DOHH2 (cell line): ENCODE data around the gene CDH18.

Experiments used
- H3F3A ChIP-seq: fragments of 200-600 bp; sonication (generic), shearing (Covaris generic); 2 replicates; pipeline ENCODE4 v1.6.0; 2016; ENCODE audit warnings: antibody characterized with exemption, mild to moderate bottlenecking; ENCODE audit not compliant: control insufficient read depth, insufficient read depth
- H3K27ac ChIP-seq: fragments of 200-600 bp; sonication (generic); 2 replicates; pipeline ENCODE4 v1.5.1; 2014; ENCODE audit warnings: low read depth, mild to moderate bottlenecking, low read length, moderate library complexity
- H3K27me3 ChIP-seq: fragments of 200-600 bp; sonication (generic); 2 replicates; pipeline ENCODE4 v1.6.1; 2014; ENCODE audit warnings: mild to moderate bottlenecking, low read length, mixed read lengths; ENCODE audit not compliant: control insufficient read depth
- H3K36me3 ChIP-seq: fragments of 200-600 bp; sonication (generic); 2 replicates; pipeline ENCODE4 v1.6.1; 2014; ENCODE audit warnings: mild to moderate bottlenecking, low read length, moderate library complexity, mixed read lengths; ENCODE audit not compliant: control insufficient read depth
- H3K4me1 ChIP-seq: fragments of 200-600 bp; sonication (generic); 2 replicates; pipeline ENCODE4 v1.6.1; 2014; ENCODE audit warnings: mild to moderate bottlenecking, low read length, mixed read lengths; ENCODE audit not compliant: control insufficient read depth
- H3K4me2 ChIP-seq: fragments of 200-600 bp; sonication (generic); 2 replicates; pipeline ENCODE4 v1.6.0; 2014; ENCODE audit warnings: mild to moderate bottlenecking, low read length, moderate library complexity
- H3K4me3 ChIP-seq: fragments of 200-600 bp; sonication (generic); 2 replicates; pipeline ENCODE4 v1.5.1; 2014; ENCODE audit warnings: mild to moderate bottlenecking, low read length, mixed read lengths
- H3K79me2 ChIP-seq: fragments of 200-600 bp; sonication (generic); 2 replicates; pipeline ENCODE4 v1.6.1; 2014; ENCODE audit warnings: mild to moderate bottlenecking, low read length, mixed read lengths; ENCODE audit not compliant: control insufficient read depth
- H3K9me2 ChIP-seq: fragments of 200-600 bp; sonication (generic); replicated peaks from 2 replicates; pipeline ENCODE4 v1.6.1; 2014; ENCODE audit warnings: mild to moderate bottlenecking, low read length, mixed read lengths; ENCODE audit not compliant: control insufficient read depth
- H3K9me3 ChIP-seq: fragments of 200-600 bp; sonication (generic); 2 replicates; pipeline ENCODE4 v1.6.1; 2014; ENCODE audit warnings: antibody characterized with exemption, low read length, mixed read lengths; ENCODE audit not compliant: control insufficient read depth, insufficient read depth
- H4K20me1 ChIP-seq: fragments of 200-600 bp; sonication (generic); 2 replicates; pipeline ENCODE4 v1.6.0; 2014; ENCODE audit warnings: low read depth, mild to moderate bottlenecking, antibody characterized with exemption, low read length, moderate library complexity; ENCODE audit not compliant: control insufficient read depth, insufficient read depth
- CTCF ChIP-seq: fragments of 200-600 bp; sonication (generic); IDR thresholded peaks from one replicate; pipeline ENCODE4 v1.5.1; 2014; ENCODE audit warnings: antibody characterized with exemption, mild to moderate bottlenecking, low read depth, low read length; ENCODE audit not compliant: poor library complexity, severe bottlenecking
- EZH2phosphoT487 ChIP-seq: fragments of 200-600 bp; sonication (generic); IDR thresholded peaks from 2 replicates; pipeline ENCODE4 v1.6.1; 2017; ENCODE audit warnings: borderline replicate concordance, mild to moderate bottlenecking, antibody characterized with exemption, low read length, moderate library complexity, mixed read lengths

Gene CDH18

GRCh38 chr5:19564036-19564435, 424.0 kb downstream of the CDH18 start:
- Histone ChIP-seq H3K4me3 (no peak overlapping the region), H3K79me2 (no peaks in the 10 kb centered on the region), H3F3A (no peaks in the 10 kb centered on the region), H3K4me2 (no peak overlapping the region), H3K27ac (no peak overlapping the region), H3K9me3 (no peaks in the 10 kb centered on the region), H4K20me1 (no peaks in the 10 kb centered on the region), H3K9me2 (no peaks in the 10 kb centered on the region), H3K27me3 (no peaks in the 10 kb centered on the region), H3K4me1 (no peaks in the 10 kb centered on the region), H3K36me3 (no peaks in the 10 kb centered on the region)
- TF ChIP-seq CTCF = no peak
- TF ChIP-seq EZH2phosphoT487 = no peak

- H3K4me2 ChIP-seq = no peak overlapping the region
Observed at GRCh38 chr5:19555876-19556275, 432.1 kb downstream of the CDH18 start.

GRCh38 chr5:19555436-19555835, 432.6 kb downstream of the CDH18 start:
- H3K4me2 ChIP-seq = no peak overlapping the region

More at GRCh38 chr5:19555876-19556275, 432.1 kb downstream of the CDH18 start:
- no peak for TF ChIP-seq EZH2phosphoT487
- TF ChIP-seq CTCF = no peak
- no peaks in the 10 kb centered on the region for H3F3A ChIP-seq
- no peaks in the 10 kb centered on the region for H4K20me1 ChIP-seq
- no peaks in the 10 kb centered on the region for H3K27me3 ChIP-seq
- no peaks in the 10 kb centered on the region for H3K79me2 ChIP-seq
- no peak overlapping the region for H3K4me3 ChIP-seq
- no peaks in the 10 kb centered on the region for H3K36me3 ChIP-seq
- no peak overlapping the region for H3K27ac ChIP-seq
- no peaks in the 10 kb centered on the region for H3K4me1 ChIP-seq
- no peaks in the 10 kb centered on the region for H3K9me2 ChIP-seq
- no peaks in the 10 kb centered on the region for H3K9me3 ChIP-seq

More at GRCh38 chr5:19555436-19555835, 432.6 kb downstream of the CDH18 start:
- no peaks in the 10 kb centered on the region for H3F3A ChIP-seq
- TF ChIP-seq CTCF = no peak
- TF ChIP-seq EZH2phosphoT487 = no peak
- H3K79me2 ChIP-seq = no peaks in the 10 kb centered on the region
- H3K27ac ChIP-seq = no peak overlapping the region
- H3K36me3 ChIP-seq = no peaks in the 10 kb centered on the region
- no peaks in the 10 kb centered on the region for H3K9me3 ChIP-seq
- H3K9me2 ChIP-seq = no peaks in the 10 kb centered on the region
- H3K4me3 ChIP-seq = no peak overlapping the region
- no peaks in the 10 kb centered on the region for H3K27me3 ChIP-seq
- H4K20me1 ChIP-seq = no peaks in the 10 kb centered on the region
- no peaks in the 10 kb centered on the region for H3K4me1 ChIP-seq
